Suprapubic skin (tissue), 4 donors: Measurements from ENCODE around the gene SARS2. TPM values are rescaled to one million over a fixed set of nuclear protein-coding genes. Genes with fewer than 3 reads are reported as not detected.
A peak's percentile ranks its signal among the peaks of the same experiment; 100 is the strongest.

Experiments
- DNase-seq, 2 donors: peaks; one replicate each; pipeline ENCODE4 v3.0.0-alpha.2; 2019; ENCODE audit warnings: low spot score in 2 of 2
- H3K27ac ChIP-seq: fragments of 200-600 bp; sonication (generic); one replicate; pipeline ENCODE4 v1.5.1; 2019
- H3K27me3 ChIP-seq: fragments of 200-600 bp; sonication (generic); one replicate; pipeline ENCODE4 v1.5.1; 2019
- H3K36me3 ChIP-seq: fragments of 200-600 bp; sonication (generic); one replicate; pipeline ENCODE4 v1.5.1; 2019
- H3K4me1 ChIP-seq: fragments of 200-600 bp; sonication (generic); one replicate; pipeline ENCODE4 v1.5.1; 2019
- H3K4me3 ChIP-seq: fragments of 200-600 bp; sonication (generic); one replicate; pipeline ENCODE4 v1.5.1; 2019; ENCODE audit warnings: mild to moderate bottlenecking
- H3K9me3 ChIP-seq: fragments of 200-600 bp; sonication (generic); one replicate; pipeline ENCODE4 v1.5.1; 2019
- CTCF ChIP-seq, 2 donors: fragments of 200-600 bp in 1 of 2; fragments of 450-650 bp in 1 of 2; sonication (generic) in 1 of 2; IDR thresholded peaks; one replicate each; pipeline ENCODE4 v1.5.1; 2016 to 2019; ENCODE audit warnings: antibody characterized with exemption in 2 of 2, mild to moderate bottlenecking in 1 of 2, moderate library complexity in 1 of 2
- EP300 ChIP-seq: sonication (generic); formaldehyde crosslinking; IDR thresholded peaks from one replicate; pipeline ENCODE4 v1.6.1; 2017; ENCODE audit warnings: antibody characterized with exemption
- POLR2A ChIP-seq, 2 donors: fragments of 450-650 bp; IDR thresholded peaks; one replicate each; pipeline ENCODE4 v1.6.1; 2017; ENCODE audit warnings: antibody characterized with exemption in 2 of 2, mild to moderate bottlenecking in 2 of 2, moderate library complexity in 2 of 2
- POLR2AphosphoS5 ChIP-seq, 3 donors: sonication (generic); formaldehyde crosslinking; IDR thresholded peaks; one replicate each; pipeline ENCODE4 v1.6.1; 2017; ENCODE audit warnings: antibody characterized with exemption in 3 of 3
- WGBS: methylation state at CpG from one replicate; pipeline ENCODE4 v1.1.5; 2018; 5-methylcytosine and 5-hydroxymethylcytosine counted together
- total RNA-seq, 4 donors: library from RNA; depleted of rRNA; stranded (reverse); fragments of >200 nt; gene quantifications; one replicate each; pipeline ENCODE4 v1.1.0, GENCODE V29; 2016

Gene SARS2
- total RNA-seq, 4 donors from 2014 or later, result 18.5 to 36.4 (median 29.2) TPM

- Histone ChIP-seq H3K27ac (no peak overlapping the region), H3K27me3 (no peaks in the 10 kb centered on the region), H3K4me1 (peaks cover 4% of the 10 kb centered on the region), H3K4me3 (no peak overlapping the region), H3K36me3 (peaks cover 7% of the 10 kb centered on the region), H3K9me3 (no peaks in the 10 kb centered on the region)
- 61% methylated on average over 5 of the region's 5 CpGs for WGBS
- DNase-seq, result no peak
- TF ChIP-seq POLR2AphosphoS5 (IDR thresholded peaks at IDR 0.05) (no peak), CTCF (IDR thresholded peaks at IDR 0.05) (no peak), EP300 (no peak), POLR2A (IDR thresholded peaks at IDR 0.05) (no peak)
Measured at GRCh38 chr19:38939957-38940356, 9.4 kb upstream of the SARS2 start.

- TF ChIP-seq CTCF (IDR thresholded peaks at IDR 0.05) (no peak), POLR2AphosphoS5 (IDR thresholded peaks at IDR 0.05) (no peak), EP300 (no peak), POLR2A (IDR thresholded peaks at IDR 0.05) (no peak)
- Histone ChIP-seq H3K9me3 (no peaks in the 10 kb centered on the region), H3K4me1 (peaks cover 15% of the 10 kb centered on the region), H3K36me3 (peaks cover 18% of the 10 kb centered on the region), H3K27ac (no peak overlapping the region), H3K4me3 (no peak overlapping the region), H3K27me3 (no peaks in the 10 kb centered on the region)
- DNase-seq, result no peak
- 64% methylated on average over 4 of the region's 4 CpGs for WGBS
Measured at GRCh38 chr19:38933544-38933943, 3.0 kb upstream of the SARS2 start.

GRCh38 chr19:38932425-38933179 lies 2.0 kb upstream of the SARS2 start:
- peaks cover 18% of the 10 kb centered on the region for H3K36me3 ChIP-seq
- TF ChIP-seq POLR2AphosphoS5 (IDR thresholded peaks at IDR 0.05), result no peak
- no peaks in the 10 kb centered on the region for H3K9me3 ChIP-seq
- no peak overlapping the region for H3K4me3 ChIP-seq
- H3K27me3 ChIP-seq, result no peaks in the 10 kb centered on the region
- peaks cover 15% of the 10 kb centered on the region for H3K4me1 ChIP-seq
- no peak for DNase-seq
- WGBS, result 88% methylated on average over 11 of the region's 29 CpGs
- H3K27ac ChIP-seq, result no peak overlapping the region

GRCh38 chr19:38931521-38931793 lies 894 bp upstream of the SARS2 start:
- peak overlapping the region; percentile 86 for H3K27ac ChIP-seq
- DNase-seq, result no peak
- WGBS, result 48% methylated on average over 7 of the region's 8 CpGs
- H3K27me3 ChIP-seq, result no peaks in the 10 kb centered on the region
- H3K36me3 ChIP-seq, result peaks cover 18% of the 10 kb centered on the region
- H3K9me3 ChIP-seq, result no peaks in the 10 kb centered on the region
- peak overlapping the region; percentile 72 for H3K4me3 ChIP-seq
- peaks cover 15% of the 10 kb centered on the region for H3K4me1 ChIP-seq
- no peak for TF ChIP-seq POLR2A (IDR thresholded peaks at IDR 0.05)
- no peak for TF ChIP-seq EP300
- no peak for TF ChIP-seq CTCF (IDR thresholded peaks at IDR 0.05)

- Histone ChIP-seq H3K4me3 (peak within 1 kb of the TSS; percentile 72), H3K36me3 (peaks cover 19% of the 10 kb centered on the region), H3K4me1 (peaks cover 15% of the 10 kb centered on the region), H3K27me3 (no peaks in the 10 kb centered on the region), H3K27ac (peak within 1 kb of the TSS; percentile 86), H3K9me3 (no peaks in the 10 kb centered on the region)
- under 1% methylated on average over 19 of the region's 40 CpGs for WGBS
- peak; percentile 99 for DNase-seq
- no peak for TF ChIP-seq EP300
- peak in 1 of 2 donors; percentile 20 for TF ChIP-seq POLR2A (IDR thresholded peaks at IDR 0.05)
- peak in 1 of 3 donors; percentile 27 for TF ChIP-seq POLR2AphosphoS5 (IDR thresholded peaks at IDR 0.05)
- no peak for TF ChIP-seq CTCF (IDR thresholded peaks at IDR 0.05)
Measured at GRCh38 chr19:38930776-38931520, 385 bp upstream of the SARS2 start, which contains the start of gene MRPS12. TSS of gene MRPS12 (plus strand) at chr19:38930944. CDS start at chr19:38931295, 351 bp downstream.
